HepG2 (cell line): ENCODE measurements around the gene GRIK3. TPM values are rescaled to one million over a fixed set of nuclear protein-coding genes. Genes with fewer than 3 reads are reported as not detected.

Experiments
- CBX1 ChIP-seq: IDR thresholded peaks from one replicate; pipeline ENCODE4 v1.6.1; 2016; ENCODE audit warnings: antibody characterized with exemption, low read depth
- CENPBD1 ChIP-seq: sonication (generic); formaldehyde crosslinking; IDR thresholded peaks from 2 replicates; pipeline ENCODE4 v1.8.0; 2022; ENCODE audit warnings: missing genetic modification reagents, low read depth, mild to moderate bottlenecking, borderline replicate concordance
- DMTF1 ChIP-seq: sonication (generic); formaldehyde crosslinking; IDR thresholded peaks from 2 replicates; pipeline ENCODE4 v1.4.0; 2020; ENCODE audit warnings: mild to moderate bottlenecking, missing genetic modification reagents
- HIC2 ChIP-seq: sonication (generic); formaldehyde crosslinking; IDR thresholded peaks from 2 replicates; pipeline ENCODE4 v1.9.0; 2022; ENCODE audit warnings: low read depth, missing genetic modification reagents
- NKX3-1 ChIP-seq: sonication (generic); formaldehyde crosslinking; IDR thresholded peaks from 2 replicates; pipeline ENCODE4 v1.5.0; 2020; ENCODE audit warnings: missing genetic modification reagents
- NR2F6 ChIP-seq, 2 experiments: IDR thresholded peaks; 2 replicates each; pipeline ENCODE4 v1.6.1; 2016; ENCODE audit warnings: antibody characterized with exemption in 1 of 2, mild to moderate bottlenecking in 1 of 2
- POLR2G ChIP-seq: fragments of 200-400 bp; formaldehyde crosslinking; IDR thresholded peaks from 2 replicates; pipeline ENCODE4 v1.6.1; 2018; ENCODE audit warnings: mild to moderate bottlenecking, low read depth, low read length, moderate library complexity
- TBX3 ChIP-seq: fragments of 450-650 bp; IDR thresholded peaks from 2 replicates; pipeline ENCODE4 v1.6.1; 2017; ENCODE audit warnings: antibody characterized with exemption, mild to moderate bottlenecking, inconsistent platforms, borderline replicate concordance
- ZBTB42 ChIP-seq: sonication (generic); formaldehyde crosslinking; IDR thresholded peaks from 2 replicates; pipeline ENCODE4 v1.5.0; 2020; ENCODE audit warnings: mild to moderate bottlenecking, missing genetic modification reagents
- polyA plus RNA-seq, 8 experiments: library from polyadenylated mRNA; depleted of rRNA in 3 of 8; stranded (reverse) in 7 of 8; unstranded in 1 of 8; fragments of >200 nt; fragmentation: Illumina TruSeq in 4 of 8; extraction: Trizol in 4 of 8; gene quantifications; 2 replicates each; pipeline versions ENCODE4 v1.2.1 to v1.2.3, GENCODE V29; 2011 to 2016; ENCODE audit warnings: low read depth in 4 of 8, missing spikeins in 1 of 8, mixed read lengths in 1 of 8; ENCODE audit not compliant: insufficient read depth in 1 of 8
- total RNA-seq, 5 experiments: library from RNA; depleted of rRNA; stranded (reverse); fragments of >200 nt; fragmentation: Illumina TruSeq; extraction: Trizol; gene quantifications; 2 replicates each; pipeline ENCODE4 v1.2.3, GENCODE V29; 2016; ENCODE audit warnings: low read depth in 1 of 5
- TF ChIP-seq, protein P1 (sequence below): sonication (generic); formaldehyde crosslinking; IDR thresholded peaks from 2 replicates; pipeline ENCODE4 v1.4.0; 2020; ENCODE audit warnings: missing genetic modification reagents, borderline replicate concordance
- TF ChIP-seq, protein P2 (sequence below): IDR thresholded peaks from 2 replicates; pipeline ENCODE4 v1.6.1; 2018; ENCODE audit warnings: missing genetic modification reagents

GRIK3 gene
- total and polyA plus RNA-seq, 2 of the 13 experiments (the other 11 are each of a cell fraction or from before 2014, with no cell fraction given): not detected

GRCh38 chr1:37028981-37029617 lies 5.2 kb downstream of the GRIK3 start (continued):
- TF ChIP-seq, protein P1, sequence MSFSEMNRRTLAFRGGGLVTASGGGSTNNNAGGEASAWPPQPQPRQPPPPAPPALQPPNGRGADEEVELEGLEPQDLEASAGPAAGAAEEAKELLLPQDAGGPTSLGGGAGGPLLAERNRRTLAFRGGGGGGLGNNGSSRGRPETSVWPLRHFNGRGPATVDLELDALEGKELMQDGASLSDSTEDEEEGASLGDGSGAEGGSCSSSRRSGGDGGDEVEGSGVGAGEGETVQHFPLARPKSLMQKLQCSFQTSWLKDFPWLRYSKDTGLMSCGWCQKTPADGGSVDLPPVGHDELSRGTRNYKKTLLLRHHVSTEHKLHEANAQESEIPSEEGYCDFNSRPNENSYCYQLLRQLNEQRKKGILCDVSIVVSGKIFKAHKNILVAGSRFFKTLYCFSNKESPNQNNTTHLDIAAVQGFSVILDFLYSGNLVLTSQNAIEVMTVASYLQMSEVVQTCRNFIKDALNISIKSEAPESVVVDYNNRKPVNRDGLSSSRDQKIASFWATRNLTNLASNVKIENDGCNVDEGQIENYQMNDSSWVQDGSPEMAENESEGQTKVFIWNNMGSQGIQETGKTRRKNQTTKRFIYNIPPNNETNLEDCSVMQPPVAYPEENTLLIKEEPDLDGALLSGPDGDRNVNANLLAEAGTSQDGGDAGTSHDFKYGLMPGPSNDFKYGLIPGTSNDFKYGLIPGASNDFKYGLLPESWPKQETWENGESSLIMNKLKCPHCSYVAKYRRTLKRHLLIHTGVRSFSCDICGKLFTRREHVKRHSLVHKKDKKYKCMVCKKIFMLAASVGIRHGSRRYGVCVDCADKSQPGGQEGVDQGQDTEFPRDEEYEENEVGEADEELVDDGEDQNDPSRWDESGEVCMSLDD: no peak
- TF ChIP-seq TBX3 (no peak), NR2F6 (IDR thresholded peaks at IDR 0.05) (no peak), NR2F6 (CRISPR knock-in tag; IDR thresholded peaks at IDR 0.05) (no peak), NKX3-1 (CRISPR knock-in tag) (no peak), ZBTB42 (CRISPR knock-in tag) (no peak), CENPBD1 (CRISPR knock-in tag) (no peak), DMTF1 (CRISPR knock-in tag) (no peak), POLR2G (no peak), CBX1 (no peak), HIC2 (no peak)
- TF ChIP-seq, protein P2, sequence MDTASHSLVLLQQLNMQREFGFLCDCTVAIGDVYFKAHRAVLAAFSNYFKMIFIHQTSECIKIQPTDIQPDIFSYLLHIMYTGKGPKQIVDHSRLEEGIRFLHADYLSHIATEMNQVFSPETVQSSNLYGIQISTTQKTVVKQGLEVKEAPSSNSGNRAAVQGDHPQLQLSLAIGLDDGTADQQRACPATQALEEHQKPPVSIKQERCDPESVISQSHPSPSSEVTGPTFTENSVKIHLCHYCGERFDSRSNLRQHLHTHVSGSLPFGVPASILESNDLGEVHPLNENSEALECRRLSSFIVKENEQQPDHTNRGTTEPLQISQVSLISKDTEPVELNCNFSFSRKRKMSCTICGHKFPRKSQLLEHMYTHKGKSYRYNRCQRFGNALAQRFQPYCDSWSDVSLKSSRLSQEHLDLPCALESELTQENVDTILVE: no peak
